H1 (cell line): ENCODE measurements around the gene BEAN1. TPM values are rescaled to one million over a fixed set of nuclear protein-coding genes. Genes with fewer than 3 reads are reported as not detected.

Experiments
- JUND ChIP-seq: IDR thresholded peaks from 2 replicates; pipeline ENCODE4 v1.6.1; 2011; ENCODE audit warnings: mild to moderate bottlenecking, improper control_type of control experiment, low read length
- polyA plus RNA-seq, 7 experiments: library from polyadenylated mRNA; depleted of rRNA in 3 of 7; stranded (reverse) in 5 of 7; unstranded in 2 of 7; fragments of >200 nt in 5 of 7; fragments of 200-250 nt in 2 of 7; gene quantifications; 1 replicate in 5 of 7; 2 replicates in 1 of 7; 4 replicates in 1 of 7; pipeline versions ENCODE4 v1.2.1 to v1.2.3, GENCODE V29; 2011 to 2013; ENCODE audit warnings: missing spikeins in 2 of 7, mixed read lengths in 2 of 7
- total RNA-seq: library from RNA; stranded (reverse); fragmentation: NEBNext Ultra II Directional; extraction: Animal tissue kit (Norgen Biotek cat#: 25700); gene quantifications from 2 replicates; pipeline ENCODE4 v1.2.1, GENCODE V29; 2021
- TF ChIP-seq, protein P1 (sequence below): fragments of 300-600 bp; sonication (generic); IDR thresholded peaks from 2 replicates; pipeline ENCODE4 v1.7.1; 2012; ENCODE audit warnings: low read length, moderate library complexity, mild to moderate bottlenecking, inconsistent platforms; ENCODE audit not compliant: insufficient replicate concordance

Gene BEAN1
- total and polyA plus RNA-seq, 2 of the 8 experiments (the other 6 are each of a cell fraction or from before 2014, with no cell fraction given) = 0.08 TPM; not detected in 1

DNA sequence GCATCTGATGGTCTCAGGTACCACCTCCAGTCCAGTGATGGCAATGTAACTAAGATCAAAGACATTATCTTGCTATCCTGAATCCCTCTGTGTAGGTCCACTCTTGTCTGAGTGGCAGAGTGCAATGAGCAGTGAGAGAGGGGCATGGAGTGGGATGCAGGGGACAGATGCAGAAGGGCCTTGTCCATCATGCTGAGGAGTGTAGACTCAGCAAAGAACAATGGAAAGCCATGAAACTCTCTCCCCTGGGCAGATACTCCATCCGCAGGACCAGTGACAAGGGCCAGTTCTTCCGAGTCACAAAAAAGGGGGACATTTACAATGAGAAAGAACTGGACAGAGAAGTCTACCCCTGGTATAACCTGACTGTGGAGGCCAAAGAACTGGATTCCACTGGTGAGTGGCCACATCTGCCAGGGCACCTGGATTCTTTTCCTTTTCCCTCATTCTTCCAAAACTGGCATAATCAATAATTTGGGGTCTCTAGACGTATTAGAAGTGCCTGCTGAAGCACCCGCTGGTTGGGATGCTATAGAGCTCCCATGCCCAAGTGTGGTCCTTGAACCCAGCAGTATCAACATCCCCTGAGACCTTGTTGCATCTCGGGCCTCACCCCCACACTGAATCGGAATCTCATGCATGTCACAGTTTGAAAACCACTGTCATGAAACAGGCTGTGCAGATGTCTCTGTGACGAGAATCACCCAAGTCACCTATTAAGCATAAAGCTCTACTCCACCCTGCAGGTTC is 31.1 kb upstream of the BEAN1 start (continued):
- TF ChIP-seq, protein P1, sequence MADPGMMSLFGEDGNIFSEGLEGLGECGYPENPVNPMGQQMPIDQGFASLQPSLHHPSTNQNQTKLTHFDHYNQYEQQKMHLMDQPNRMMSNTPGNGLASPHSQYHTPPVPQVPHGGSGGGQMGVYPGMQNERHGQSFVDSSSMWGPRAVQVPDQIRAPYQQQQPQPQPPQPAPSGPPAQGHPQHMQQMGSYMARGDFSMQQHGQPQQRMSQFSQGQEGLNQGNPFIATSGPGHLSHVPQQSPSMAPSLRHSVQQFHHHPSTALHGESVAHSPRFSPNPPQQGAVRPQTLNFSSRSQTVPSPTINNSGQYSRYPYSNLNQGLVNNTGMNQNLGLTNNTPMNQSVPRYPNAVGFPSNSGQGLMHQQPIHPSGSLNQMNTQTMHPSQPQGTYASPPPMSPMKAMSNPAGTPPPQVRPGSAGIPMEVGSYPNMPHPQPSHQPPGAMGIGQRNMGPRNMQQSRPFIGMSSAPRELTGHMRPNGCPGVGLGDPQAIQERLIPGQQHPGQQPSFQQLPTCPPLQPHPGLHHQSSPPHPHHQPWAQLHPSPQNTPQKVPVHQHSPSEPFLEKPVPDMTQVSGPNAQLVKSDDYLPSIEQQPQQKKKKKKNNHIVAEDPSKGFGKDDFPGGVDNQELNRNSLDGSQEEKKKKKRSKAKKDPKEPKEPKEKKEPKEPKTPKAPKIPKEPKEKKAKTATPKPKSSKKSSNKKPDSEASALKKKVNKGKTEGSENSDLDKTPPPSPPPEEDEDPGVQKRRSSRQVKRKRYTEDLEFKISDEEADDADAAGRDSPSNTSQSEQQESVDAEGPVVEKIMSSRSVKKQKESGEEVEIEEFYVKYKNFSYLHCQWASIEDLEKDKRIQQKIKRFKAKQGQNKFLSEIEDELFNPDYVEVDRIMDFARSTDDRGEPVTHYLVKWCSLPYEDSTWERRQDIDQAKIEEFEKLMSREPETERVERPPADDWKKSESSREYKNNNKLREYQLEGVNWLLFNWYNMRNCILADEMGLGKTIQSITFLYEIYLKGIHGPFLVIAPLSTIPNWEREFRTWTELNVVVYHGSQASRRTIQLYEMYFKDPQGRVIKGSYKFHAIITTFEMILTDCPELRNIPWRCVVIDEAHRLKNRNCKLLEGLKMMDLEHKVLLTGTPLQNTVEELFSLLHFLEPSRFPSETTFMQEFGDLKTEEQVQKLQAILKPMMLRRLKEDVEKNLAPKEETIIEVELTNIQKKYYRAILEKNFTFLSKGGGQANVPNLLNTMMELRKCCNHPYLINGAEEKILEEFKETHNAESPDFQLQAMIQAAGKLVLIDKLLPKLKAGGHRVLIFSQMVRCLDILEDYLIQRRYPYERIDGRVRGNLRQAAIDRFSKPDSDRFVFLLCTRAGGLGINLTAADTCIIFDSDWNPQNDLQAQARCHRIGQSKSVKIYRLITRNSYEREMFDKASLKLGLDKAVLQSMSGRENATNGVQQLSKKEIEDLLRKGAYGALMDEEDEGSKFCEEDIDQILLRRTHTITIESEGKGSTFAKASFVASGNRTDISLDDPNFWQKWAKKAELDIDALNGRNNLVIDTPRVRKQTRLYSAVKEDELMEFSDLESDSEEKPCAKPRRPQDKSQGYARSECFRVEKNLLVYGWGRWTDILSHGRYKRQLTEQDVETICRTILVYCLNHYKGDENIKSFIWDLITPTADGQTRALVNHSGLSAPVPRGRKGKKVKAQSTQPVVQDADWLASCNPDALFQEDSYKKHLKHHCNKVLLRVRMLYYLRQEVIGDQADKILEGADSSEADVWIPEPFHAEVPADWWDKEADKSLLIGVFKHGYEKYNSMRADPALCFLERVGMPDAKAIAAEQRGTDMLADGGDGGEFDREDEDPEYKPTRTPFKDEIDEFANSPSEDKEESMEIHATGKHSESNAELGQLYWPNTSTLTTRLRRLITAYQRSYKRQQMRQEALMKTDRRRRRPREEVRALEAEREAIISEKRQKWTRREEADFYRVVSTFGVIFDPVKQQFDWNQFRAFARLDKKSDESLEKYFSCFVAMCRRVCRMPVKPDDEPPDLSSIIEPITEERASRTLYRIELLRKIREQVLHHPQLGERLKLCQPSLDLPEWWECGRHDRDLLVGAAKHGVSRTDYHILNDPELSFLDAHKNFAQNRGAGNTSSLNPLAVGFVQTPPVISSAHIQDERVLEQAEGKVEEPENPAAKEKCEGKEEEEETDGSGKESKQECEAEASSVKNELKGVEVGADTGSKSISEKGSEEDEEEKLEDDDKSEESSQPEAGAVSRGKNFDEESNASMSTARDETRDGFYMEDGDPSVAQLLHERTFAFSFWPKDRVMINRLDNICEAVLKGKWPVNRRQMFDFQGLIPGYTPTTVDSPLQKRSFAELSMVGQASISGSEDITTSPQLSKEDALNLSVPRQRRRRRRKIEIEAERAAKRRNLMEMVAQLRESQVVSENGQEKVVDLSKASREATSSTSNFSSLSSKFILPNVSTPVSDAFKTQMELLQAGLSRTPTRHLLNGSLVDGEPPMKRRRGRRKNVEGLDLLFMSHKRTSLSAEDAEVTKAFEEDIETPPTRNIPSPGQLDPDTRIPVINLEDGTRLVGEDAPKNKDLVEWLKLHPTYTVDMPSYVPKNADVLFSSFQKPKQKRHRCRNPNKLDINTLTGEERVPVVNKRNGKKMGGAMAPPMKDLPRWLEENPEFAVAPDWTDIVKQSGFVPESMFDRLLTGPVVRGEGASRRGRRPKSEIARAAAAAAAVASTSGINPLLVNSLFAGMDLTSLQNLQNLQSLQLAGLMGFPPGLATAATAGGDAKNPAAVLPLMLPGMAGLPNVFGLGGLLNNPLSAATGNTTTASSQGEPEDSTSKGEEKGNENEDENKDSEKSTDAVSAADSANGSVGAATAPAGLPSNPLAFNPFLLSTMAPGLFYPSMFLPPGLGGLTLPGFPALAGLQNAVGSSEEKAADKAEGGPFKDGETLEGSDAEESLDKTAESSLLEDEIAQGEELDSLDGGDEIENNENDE = no peak
- TF ChIP-seq JUND = no peak
